Ovary (tissue), 3 donors: ENCODE results near the gene LRRN1.

ENCODE experiments used
- CTCF ChIP-seq, 3 donors: fragments of 450-650 bp in 2 of 3; fragments of 200-600 bp in 1 of 3; IDR thresholded peaks; one replicate each; pipeline versions ENCODE4 v1.5.1 to v1.8.0; 2016 to 2022; ENCODE audit warnings: antibody characterized with exemption in 3 of 3, mild to moderate bottlenecking in 1 of 3
- POLR2A ChIP-seq: fragments of 450-650 bp; IDR thresholded peaks from one replicate; pipeline ENCODE4 v1.6.1; 2017; ENCODE audit warnings: antibody characterized with exemption, mild to moderate bottlenecking, moderate library complexity
- donor health status: DM: no; HTN: no; CAD: no.

- TF ChIP-seq CTCF (IDR thresholded peaks at IDR 0.05), result no peak
- no peak for TF ChIP-seq POLR2A
Measured at GRCh38 chr3:3825035-3825434, 25.8 kb downstream of the LRRN1 start.
